Duodenal mucosa (tissue), 2 donors: ENCODE measurements around the gene TGFBR3.

Source experiments
- H3K27ac ChIP-seq: one replicate; pipeline ENCODE4 v1.7.0; 2013; ENCODE audit warnings: low read depth, low read length
- H3K27me3 ChIP-seq, 2 donors: one replicate each; pipeline ENCODE4 v1.7.0; 2013; ENCODE audit warnings: low read length in 2 of 2, control low read depth in 1 of 2; ENCODE audit not compliant: insufficient read depth in 2 of 2, control insufficient read depth in 1 of 2
- H3K36me3 ChIP-seq, 2 donors: one replicate each; pipeline ENCODE4 v1.7.0; 2013; ENCODE audit warnings: low read length in 2 of 2, control low read depth in 1 of 2; ENCODE audit not compliant: insufficient read depth in 2 of 2, control insufficient read depth in 1 of 2
- H3K4me1 ChIP-seq, 2 donors: one replicate each; pipeline ENCODE4 v1.7.0; 2013; ENCODE audit warnings: low read length in 2 of 2, control low read depth in 1 of 2; ENCODE audit not compliant: insufficient read depth in 2 of 2, control insufficient read depth in 1 of 2
- H3K4me3 ChIP-seq, 2 donors: one replicate each; pipeline ENCODE4 v1.7.0; 2013; ENCODE audit warnings: low read length in 2 of 2, low read depth in 1 of 2
- H3K9ac ChIP-seq, 2 donors: one replicate each; pipeline ENCODE4 v1.7.0; 2013; ENCODE audit warnings: low read length in 2 of 2, low read depth in 1 of 2
- H3K9me3 ChIP-seq, 2 donors: one replicate each; pipeline ENCODE4 v1.7.0; 2013; ENCODE audit warnings: low read length in 2 of 2, control low read depth in 1 of 2; ENCODE audit not compliant: control insufficient read depth in 1 of 2

TGFBR3 gene

DNA sequence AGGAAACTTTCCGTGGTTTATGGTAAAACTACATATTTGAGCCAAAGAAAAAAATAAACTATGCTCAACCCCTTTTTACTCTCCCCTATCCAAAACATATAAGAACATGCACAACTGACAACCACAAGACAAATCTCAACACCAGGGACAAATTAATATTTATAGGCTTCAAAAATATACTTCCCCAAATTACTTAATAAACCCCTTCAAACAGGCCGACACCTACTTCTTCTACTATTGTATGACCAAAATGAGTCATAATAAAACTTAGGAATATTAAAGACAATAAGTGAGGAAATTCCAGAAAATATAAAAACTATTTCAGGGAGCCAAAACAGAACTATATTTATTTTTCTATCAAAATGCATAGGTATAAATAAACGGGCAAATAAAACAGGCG is 71.5 kb downstream of the TGFBR3 start:
- Histone ChIP-seq H3K4me1 (peaks cover 1 to 16% of the 10 kb centered on the region in 2 donors), H3K27ac (no peak overlapping the region), H3K9ac (no peak overlapping the region), H3K27me3 (no peaks in the 10 kb centered on the region), H3K4me3 (no peak overlapping the region), H3K36me3 (no peaks in the 10 kb centered on the region), H3K9me3 (no peaks in the 10 kb centered on the region)

DNA sequence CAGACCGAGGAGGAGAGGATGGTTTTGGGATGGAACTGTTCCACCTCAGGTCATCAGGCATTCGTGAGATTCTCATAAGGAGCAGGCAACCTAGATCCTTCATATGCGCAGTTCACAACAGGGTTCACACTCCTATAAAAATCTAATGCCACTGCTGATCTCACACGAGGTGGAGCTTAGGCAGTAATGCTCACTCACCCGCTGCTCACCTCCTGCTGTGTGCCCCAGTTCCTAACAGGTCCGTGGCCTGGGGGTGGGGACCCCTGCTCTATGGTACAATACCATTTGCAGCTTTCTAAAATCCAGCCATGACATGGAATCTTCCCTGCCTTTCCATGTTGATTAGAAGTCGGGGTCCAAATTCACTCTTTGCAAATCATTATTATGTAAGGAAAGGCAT is 72.1 kb downstream of the TGFBR3 start:
- peaks cover 0 to 15% of the 10 kb centered on the region in 2 donors for H3K4me1 ChIP-seq
- H3K9ac ChIP-seq, result no peak overlapping the region
- no peak overlapping the region for H3K27ac ChIP-seq
- H3K4me3 ChIP-seq, result no peak overlapping the region
- no peaks in the 10 kb centered on the region for H3K27me3 ChIP-seq
- no peaks in the 10 kb centered on the region for H3K36me3 ChIP-seq
- H3K9me3 ChIP-seq, result no peaks in the 10 kb centered on the region

DNA sequence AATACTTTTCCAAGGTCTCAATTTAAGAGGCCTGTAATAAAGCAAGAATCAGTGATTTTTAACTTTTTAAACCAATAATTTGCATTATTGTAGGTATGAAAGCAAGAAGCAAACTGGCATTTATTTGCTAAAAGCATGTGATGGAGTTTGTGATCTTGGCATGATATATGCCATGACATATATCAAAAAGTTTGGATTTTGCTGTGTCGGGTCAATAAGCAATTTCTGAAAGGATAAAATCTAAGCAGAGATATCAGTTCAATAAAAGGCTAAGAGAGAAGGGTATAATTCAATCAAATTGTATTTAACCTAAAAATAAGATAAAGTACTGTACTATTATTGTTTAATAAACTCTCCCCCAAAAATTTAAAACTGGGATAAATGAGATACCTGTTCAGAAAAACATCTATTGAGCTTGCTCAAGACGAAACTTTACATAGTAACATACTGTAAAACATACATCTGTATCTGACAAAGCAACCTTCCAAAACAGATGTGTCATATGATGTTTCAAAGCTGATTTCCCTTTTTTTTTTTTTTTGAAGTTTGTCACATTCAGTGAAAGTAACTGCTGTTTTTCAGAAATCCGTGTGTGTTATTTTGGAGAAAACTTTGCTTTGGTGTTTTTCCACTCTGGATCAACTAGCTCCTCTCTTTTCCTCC is 74.5 kb downstream of the TGFBR3 start:
- Histone ChIP-seq H3K27ac (no peak overlapping the region), H3K4me1 (peaks cover 0 to 10% of the 10 kb centered on the region in 2 donors), H3K27me3 (no peaks in the 10 kb centered on the region), H3K36me3 (no peaks in the 10 kb centered on the region), H3K9ac (no peak overlapping the region), H3K4me3 (no peak overlapping the region), H3K9me3 (no peaks in the 10 kb centered on the region)

DNA sequence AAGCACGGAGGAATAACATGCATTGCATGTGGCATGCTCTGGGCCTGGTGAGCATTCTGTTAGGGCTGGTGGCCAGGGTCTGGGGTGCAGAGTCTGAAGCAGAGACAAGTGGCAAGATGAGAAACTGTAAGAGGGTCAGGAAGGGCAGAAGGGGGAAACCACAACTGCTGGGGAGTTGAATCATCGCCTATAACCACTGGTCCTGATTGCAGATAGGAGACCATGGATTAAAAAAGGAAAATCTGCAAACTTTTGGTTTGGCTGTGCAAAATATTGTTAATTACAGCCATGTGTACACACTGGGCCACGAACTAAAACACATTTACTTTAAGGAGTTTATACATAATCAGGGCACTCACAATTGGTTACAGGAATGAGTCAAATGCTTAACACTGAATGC is 76.6 kb downstream of the TGFBR3 start:
- H3K36me3 ChIP-seq, result no peaks in the 10 kb centered on the region
- H3K4me1 ChIP-seq, result peaks cover 5 to 6% of the 10 kb centered on the region in 2 donors
- no peaks in the 10 kb centered on the region for H3K27me3 ChIP-seq
- H3K9me3 ChIP-seq, result no peaks in the 10 kb centered on the region
- H3K4me3 ChIP-seq, result no peak overlapping the region
- H3K27ac ChIP-seq, result no peak overlapping the region
- H3K9ac ChIP-seq, result no peak overlapping the region

DNA sequence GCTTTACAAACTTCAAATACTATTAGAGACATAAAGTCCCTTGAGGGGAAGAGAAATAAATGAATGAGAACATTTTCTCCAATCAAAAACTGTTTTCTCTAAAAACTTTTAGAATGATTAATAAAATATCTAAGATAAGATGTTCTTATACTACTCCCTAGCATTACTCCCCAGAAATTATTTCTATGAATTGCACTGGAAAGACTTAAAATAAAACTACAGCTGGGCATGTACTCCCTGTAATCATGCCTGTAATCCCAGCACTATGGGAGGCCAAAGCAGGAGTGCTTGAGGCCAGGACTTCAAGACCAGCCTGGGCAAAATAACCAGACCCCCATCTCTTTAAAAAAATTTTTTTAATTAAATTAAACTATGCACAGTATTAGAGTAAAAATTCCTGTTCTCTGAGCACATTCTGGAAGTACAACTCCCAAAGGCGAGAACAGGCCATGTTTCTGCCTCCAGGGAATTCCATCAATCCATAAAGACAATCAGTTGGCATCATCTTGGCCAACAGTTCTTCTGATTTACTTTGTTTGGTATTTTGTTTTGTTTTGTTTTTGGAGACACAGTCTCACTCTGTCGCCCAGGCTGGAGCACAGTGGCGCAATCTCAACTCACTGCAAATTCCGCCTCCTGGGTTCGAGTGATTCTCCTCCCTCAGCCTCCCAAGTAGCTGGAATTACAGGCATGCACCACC is 77.9 kb downstream of the TGFBR3 start:
- Histone ChIP-seq H3K4me1 (peaks cover 18% of the 10 kb centered on the region in 2 donors), H3K4me3 (no peak overlapping the region)

DNA sequence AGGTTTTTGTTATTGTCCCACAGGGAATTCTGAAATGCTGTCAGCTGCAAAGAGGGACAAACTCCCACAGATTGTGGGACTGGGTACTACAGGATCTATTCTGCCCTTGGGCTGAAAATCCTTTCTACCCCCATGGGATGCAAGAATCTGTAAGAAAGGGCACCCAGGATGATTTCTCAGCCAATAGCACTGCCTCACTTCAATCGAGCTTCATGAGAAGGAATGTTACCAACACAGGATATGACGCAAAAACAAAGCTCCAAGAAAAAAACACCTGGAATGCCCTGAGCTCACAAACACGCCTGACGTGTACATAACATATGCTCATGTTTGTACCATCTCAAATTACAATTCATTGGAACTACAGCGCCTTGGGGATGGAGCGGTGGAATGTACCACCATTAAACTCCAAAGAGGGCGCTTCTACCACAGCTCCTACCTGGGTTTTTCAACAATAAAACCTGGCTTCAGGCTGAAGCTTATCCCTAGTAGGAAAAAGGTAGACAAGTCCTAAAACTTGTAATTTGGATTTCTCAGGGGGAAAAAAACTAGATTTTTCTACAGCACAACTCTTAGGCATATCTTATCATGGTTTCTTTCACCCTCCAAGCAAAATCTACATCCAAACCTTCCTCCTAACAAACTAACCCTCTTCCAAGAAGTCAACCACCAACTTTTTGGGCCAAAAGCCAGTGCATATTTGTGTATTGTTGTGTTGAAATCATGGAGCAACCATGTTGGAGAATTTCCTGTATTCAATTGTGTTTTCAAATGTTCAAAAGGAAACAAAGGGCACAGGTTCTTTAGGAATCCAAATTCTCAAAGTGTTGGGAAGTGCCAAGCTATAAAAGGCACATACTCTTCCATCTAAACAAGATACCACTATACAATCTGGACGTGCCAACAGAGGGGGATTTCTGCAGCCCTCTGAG is 78.9 kb downstream of the TGFBR3 start:
- H3K4me1 ChIP-seq, result peaks cover 19 to 20% of the 10 kb centered on the region in 2 donors
- no peak overlapping the region for H3K4me3 ChIP-seq
- no peaks in the 10 kb centered on the region for H3K9me3 ChIP-seq
- no peak overlapping the region for H3K9ac ChIP-seq
- H3K36me3 ChIP-seq, result no peaks in the 10 kb centered on the region
- no peaks in the 10 kb centered on the region for H3K27me3 ChIP-seq
- H3K27ac ChIP-seq, result no peak overlapping the region

More for the DNA sequence above, 77.9 kb downstream of the TGFBR3 start:
- Histone ChIP-seq H3K9me3 (no peaks in the 10 kb centered on the region), H3K9ac (no peak overlapping the region), H3K36me3 (no peaks in the 10 kb centered on the region), H3K27me3 (no peaks in the 10 kb centered on the region), H3K27ac (no peak overlapping the region)

DNA sequence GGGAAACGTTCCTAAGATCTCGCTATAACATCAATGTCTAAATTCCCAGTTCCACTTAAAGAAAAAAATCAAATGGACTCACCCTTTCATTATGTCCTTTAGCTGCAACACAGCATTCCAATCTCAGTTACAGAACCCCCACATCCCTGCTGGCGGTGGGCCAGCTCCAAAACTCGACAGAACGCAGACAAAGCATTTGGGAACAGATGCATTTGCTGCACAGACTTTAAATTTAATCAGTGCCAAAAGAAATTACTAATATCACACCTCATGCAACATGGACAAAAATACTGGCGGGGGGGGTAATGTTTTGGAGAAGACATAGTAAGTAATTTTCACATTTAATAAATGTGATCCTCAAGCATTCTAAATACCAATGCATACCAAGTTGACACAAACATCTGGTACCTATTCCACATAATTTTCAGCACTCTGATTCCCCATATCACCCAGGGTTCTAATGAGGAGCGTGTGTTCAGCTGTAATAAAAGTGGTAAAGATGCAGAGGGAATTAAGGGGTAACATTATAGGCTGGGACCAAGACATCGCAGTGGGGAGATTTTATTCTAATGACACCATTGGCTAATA is 79.7 kb downstream of the TGFBR3 start:
- Histone ChIP-seq H3K4me1 (peaks cover 19 to 20% of the 10 kb centered on the region in 2 donors), H3K27me3 (no peaks in the 10 kb centered on the region), H3K9me3 (no peaks in the 10 kb centered on the region), H3K9ac (no peak overlapping the region), H3K4me3 (no peak overlapping the region), H3K36me3 (no peaks in the 10 kb centered on the region), H3K27ac (no peak overlapping the region)

DNA sequence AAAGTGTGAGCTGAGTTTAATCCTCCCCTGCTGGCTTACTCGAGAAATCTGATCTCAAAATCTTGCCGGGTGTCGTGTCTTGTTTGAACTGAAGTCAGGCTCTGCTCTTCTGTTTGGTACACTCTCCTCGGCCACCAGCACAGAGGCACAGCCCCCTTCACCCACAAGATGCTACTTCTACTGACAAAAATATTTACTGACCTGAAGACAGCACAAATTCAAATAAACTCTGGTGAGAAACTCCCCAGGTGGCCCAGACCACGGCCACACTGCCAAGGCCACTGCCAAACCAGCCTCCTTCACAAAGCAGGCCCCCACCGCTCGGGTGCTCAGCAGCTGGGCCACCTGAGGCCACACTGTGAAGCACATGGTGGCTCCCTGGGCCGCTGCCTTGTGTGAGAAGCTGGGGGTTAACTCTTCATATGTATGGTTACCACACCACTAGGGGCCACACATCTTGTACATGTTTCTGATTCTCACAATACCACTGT is 80.6 kb downstream of the TGFBR3 start:
- Histone ChIP-seq H3K9me3 (no peaks in the 10 kb centered on the region), H3K27me3 (no peaks in the 10 kb centered on the region), H3K4me3 (no peak overlapping the region), H3K27ac (no peak overlapping the region), H3K9ac (no peak overlapping the region), H3K4me1 (peaks cover 19 to 20% of the 10 kb centered on the region in 2 donors), H3K36me3 (no peaks in the 10 kb centered on the region)

DNA sequence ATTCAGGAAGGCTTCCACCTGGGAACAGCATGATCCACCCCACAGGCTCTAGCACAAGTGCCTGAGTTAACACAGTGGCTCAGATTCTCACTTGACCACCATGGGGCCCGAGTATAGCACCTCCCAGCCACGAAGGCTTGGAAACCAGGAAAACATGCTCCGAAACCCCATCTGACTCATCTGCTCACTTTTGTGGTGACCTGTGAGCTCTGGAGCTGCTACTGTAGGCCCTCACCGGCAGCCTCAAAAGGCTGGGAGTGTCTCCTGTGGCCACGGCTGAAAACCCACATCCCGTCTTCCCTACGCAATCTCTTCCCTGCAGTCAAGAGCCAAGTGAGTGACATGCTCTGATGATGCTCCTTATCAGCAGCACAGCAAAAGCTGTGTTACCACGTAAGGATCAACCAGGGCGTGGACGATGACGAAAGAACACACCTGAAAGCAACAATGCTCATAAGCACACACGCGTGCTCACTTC is 81.4 kb downstream of the TGFBR3 start:
- Histone ChIP-seq H3K36me3 (no peaks in the 10 kb centered on the region), H3K4me3 (peak overlapping the region; percentile 6 to 45), H3K27me3 (no peaks in the 10 kb centered on the region), H3K27ac (no peak overlapping the region), H3K4me1 (peaks cover 20 to 21% of the 10 kb centered on the region in 2 donors), H3K9me3 (no peaks in the 10 kb centered on the region), H3K9ac (no peak overlapping the region)
